HCT116 (cell line): ENCODE data around the gene CDK14. TPM values are rescaled to one million over a fixed set of nuclear protein-coding genes. Genes with fewer than 3 reads are reported as not detected.

Experiments
- ATAC-seq: fragments of 200-7000 bp; cut with Tn5 transposase; 2 replicates; pipeline ENCODE4 v1.9.1; 2020; ENCODE audit warnings: mild to moderate bottlenecking, moderate library complexity
- BruUV-seq: library from RNA; stranded (reverse); fragments of 400-500 nt; replicated peaks from 2 replicates; lab custom pipeline; 2021; lab: Mats Ljungman, UMichigan
- CTCF ChIA-PET: fragments of 300-600 bp; sonication (Branson Sonifier 250); formaldehyde crosslinking; loops from one replicate; lab custom pipeline; 2021; ENCODE audit warnings: antibody characterized with exemption; lab: Charles Lee
- POLR2A ChIA-PET: fragments of 300-600, 350-600 bp; sonication (Branson Sonifier 250); formaldehyde crosslinking; loops from one replicate; lab custom pipeline; 2021; ENCODE audit warnings: antibody characterized with exemption; lab: Charles Lee
- RAD21 ChIA-PET, 2 experiments: fragments of 300-600 bp; sonication (Branson Sonifier 250); formaldehyde crosslinking; loops; one replicate each; lab custom pipeline; 2023; ENCODE audit warnings: low total read pairs in 2 of 2; ENCODE audit not compliant: uncharacterized antibody in 2 of 2, unreplicated experiment in 2 of 2, low non-redundant PET in 1 of 2; lab: Charles Lee
- DNase-seq: peaks from one replicate; pipeline ENCODE4 v3.0.0-alpha.2; 2010; ENCODE audit warnings: low read depth, low spot score
- H2AFZ ChIP-seq: fragments of 200-600 bp; shearing (Covaris generic), sonication (generic); 2 replicates; pipeline ENCODE4 v1.6.1; 2017; ENCODE audit warnings: low read depth, mixed run types, mixed read lengths, antibody characterized with exemption, low read length; ENCODE audit not compliant: poor library complexity, severe bottlenecking
- H3K27ac ChIP-seq: 2 replicates; pipeline ENCODE4 v1.5.1; 2012; ENCODE audit warnings: low read depth, low read length
- H3K27me3 ChIP-seq: fragments of 200-600 bp; sonication (generic); 2 replicates; pipeline ENCODE4 v1.6.1; 2016; ENCODE audit warnings: mixed run types, low read length, mixed read lengths; ENCODE audit not compliant: insufficient read depth
- H3K36me3 ChIP-seq, 2 experiments: fragments of 200-500 bp in 1 of 2; fragments of 200-600 bp in 1 of 2; sonication (Bioruptor generic) in 1 of 2; sonication (generic) in 1 of 2; 2 replicates each; pipeline versions ENCODE4 v1.5.1 to v1.6.1; 2014 to 2016; ENCODE audit warnings: low read length in 2 of 2, inconsistent platforms in 1 of 2, mixed read lengths in 1 of 2, mixed run types in 1 of 2; ENCODE audit not compliant: insufficient read depth in 2 of 2, control insufficient read depth in 1 of 2
- H3K4me1 ChIP-seq, 2 experiments: fragments of 200-600 bp in 1 of 2; sonication (generic) in 1 of 2; 2 replicates each; pipeline versions ENCODE4 v1.5.1 to v1.6.1; 2012 to 2017; ENCODE audit warnings: low read length in 2 of 2, inconsistent platforms in 1 of 2, mild to moderate bottlenecking in 1 of 2, mixed read lengths in 1 of 2, mixed run types in 1 of 2, moderate library complexity in 1 of 2; ENCODE audit not compliant: insufficient read depth in 2 of 2, control insufficient read depth in 1 of 2
- H3K4me2 ChIP-seq: fragments of 200-600 bp; sonication (generic); 2 replicates; pipeline ENCODE4 v1.6.1; 2017; ENCODE audit warnings: mixed run types, low read length, mixed read lengths
- H3K4me3 ChIP-seq, 2 experiments: fragments of 200-600 bp in 1 of 2; sonication (generic) in 1 of 2; replicated peaks in 1 of 2; 2 replicates each; pipeline ENCODE4 v1.5.1; 2011 to 2016; ENCODE audit warnings: low read length in 2 of 2, control low read depth in 1 of 2, low read depth in 1 of 2, mild to moderate bottlenecking in 1 of 2, mixed read lengths in 1 of 2, mixed run types in 1 of 2
- H3K79me2 ChIP-seq: fragments of 200-600 bp; sonication (generic); 2 replicates; pipeline ENCODE4 v1.6.1; 2017; ENCODE audit warnings: mild to moderate bottlenecking, mixed run types, low read length, moderate library complexity, mixed read lengths; ENCODE audit not compliant: insufficient read depth
- H3K9ac ChIP-seq: fragments of 200-600 bp; sonication (generic); 2 replicates; pipeline ENCODE4 v1.6.1; 2016; ENCODE audit warnings: low read length, mixed read lengths
- H3K9me2 ChIP-seq: fragments of 200-600 bp; sonication (generic), shearing (Covaris generic); 2 replicates; pipeline ENCODE4 v1.6.1; 2017; ENCODE audit warnings: mixed run types, mild to moderate bottlenecking, moderate library complexity; ENCODE audit not compliant: insufficient read depth
- H3K9me3 ChIP-seq, 2 experiments: fragments of 200-500 bp in 1 of 2; fragments of 200-600 bp in 1 of 2; sonication (Bioruptor generic) in 1 of 2; sonication (generic) in 1 of 2; 2 replicates each; pipeline ENCODE4 v1.6.1; 2014 to 2017; ENCODE audit warnings: low read length in 2 of 2, mixed read lengths in 2 of 2, inconsistent platforms in 1 of 2, low read depth in 1 of 2, mild to moderate bottlenecking in 1 of 2, mixed run types in 1 of 2, moderate library complexity in 1 of 2; ENCODE audit not compliant: control insufficient read depth in 1 of 2, insufficient read depth in 1 of 2
- H4K20me1 ChIP-seq: fragments of 200-600 bp; sonication (generic), shearing (Covaris generic); 2 replicates; pipeline ENCODE4 v1.6.1; 2017; ENCODE audit warnings: mixed run types, mild to moderate bottlenecking, moderate library complexity; ENCODE audit not compliant: insufficient read depth
- ATF3 ChIP-seq: IDR thresholded peaks from 2 replicates; pipeline ENCODE4 v1.6.1; 2012
- CBX3 ChIP-seq: IDR thresholded peaks from 2 replicates; pipeline ENCODE4 v1.6.1; 2012; ENCODE audit warnings: low read depth
- CTCF ChIP-seq, 3 experiments: fragments of 200-600 bp in 1 of 3; sonication (generic) in 1 of 3; IDR thresholded peaks in 2 of 3; conservative IDR thresholded peaks in 1 of 3; 2 replicates each; pipeline ENCODE4 v1.5.1; 2012 to 2017; ENCODE audit warnings: low read depth in 2 of 3, low read length in 2 of 3, antibody characterized with exemption in 1 of 3, borderline replicate concordance in 1 of 3, control low read depth in 1 of 3, mild to moderate bottlenecking in 1 of 3, mixed read lengths in 1 of 3, mixed run types in 1 of 3, moderate library complexity in 1 of 3; ENCODE audit not compliant: insufficient read depth in 1 of 3
- EGR1 ChIP-seq: IDR thresholded peaks from 2 replicates; pipeline ENCODE4 v1.6.1; 2012; ENCODE audit warnings: low read depth
- EZH2 ChIP-seq: fragments of 200-600 bp; sonication (generic); IDR thresholded peaks from 2 replicates; pipeline ENCODE4 v1.6.1; 2017; ENCODE audit warnings: antibody characterized with exemption, mixed run types
- MAX ChIP-seq: IDR thresholded peaks from 2 replicates; pipeline ENCODE4 v1.6.1; 2012
- POLR2AphosphoS5 ChIP-seq: IDR thresholded peaks from 2 replicates; pipeline ENCODE4 v1.6.1; 2011; ENCODE audit warnings: mild to moderate bottlenecking, low read depth, low read length, moderate library complexity
- RAD21 ChIP-seq: IDR thresholded peaks from 2 replicates; pipeline ENCODE4 v1.6.1; 2012; ENCODE audit warnings: low read depth, mild to moderate bottlenecking
- REST ChIP-seq: IDR thresholded peaks from 2 replicates; pipeline ENCODE4 v1.6.1; 2012; ENCODE audit warnings: low read depth
- SIN3A ChIP-seq: IDR thresholded peaks from 2 replicates; pipeline ENCODE4 v1.6.1; 2012; ENCODE audit warnings: low read depth
- ZBTB33 ChIP-seq: IDR thresholded peaks from 2 replicates; pipeline ENCODE4 v1.6.1; 2011; ENCODE audit warnings: mild to moderate bottlenecking, low read length, moderate library complexity; ENCODE audit not compliant: insufficient replicate concordance; ENCODE audit errors: extremely low read depth
- ZFX ChIP-seq: fragments of 450-650 bp; IDR thresholded peaks from 2 replicates; pipeline ENCODE4 v1.6.1; 2017
- ZNF274 ChIP-seq: fragments of 200-500 bp; sonication (Bioruptor generic); IDR thresholded peaks from 2 replicates; pipeline ENCODE4 v1.6.1; 2014; ENCODE audit warnings: mild to moderate bottlenecking, low read depth, low read length, inconsistent platforms
- intact Hi-C: fragments of 100-400 bp; cut with micrococcal nuclease; formaldehyde crosslinking; loops from 2 replicates; pipeline ENCODE4 v1.10.0; 2022
- total RNA-seq: library from RNA; stranded (reverse); gene quantifications from one replicate; pipeline ENCODE4 v1.2.1, GENCODE V29; 2021; ENCODE audit not compliant: unreplicated experiment

CDK14 gene
- total RNA-seq, 1 experiment from 2014 or later = 10.2 TPM

- CTCF ChIA-PET = no interaction called here
- intact Hi-C loops = no loop called here
- TF ChIP-seq EGR1 = no peak
- no peak for TF ChIP-seq ATF3
- TF ChIP-seq REST = no peak
- TF ChIP-seq CTCF (IDR thresholded peaks at IDR 0.05 in 2 of 3, conservative IDR thresholded peaks at IDR 0.05 in 1 of 3; ENCODE audit: borderline replicate concordance in 1 of 3, insufficient read depth in 1 of 3, low read depth in 2 of 3, low read length in 2 of 3) = no peak
- no peak for TF ChIP-seq POLR2AphosphoS5
- no peak for TF ChIP-seq ZFX
- TF ChIP-seq EZH2 = no peak
- TF ChIP-seq MAX = no peak
- TF ChIP-seq CBX3 = no peak
- TF ChIP-seq ZNF274 = no peak
- TF ChIP-seq SIN3A = no peak
- TF ChIP-seq RAD21 = no peak
- no peak for TF ChIP-seq ZBTB33
- no peak overlapping the region for H3K27ac ChIP-seq
- DNase-seq = no peak
- no peak overlapping the region for H3K4me3 ChIP-seq
- H3K27me3 ChIP-seq = no peaks in the 10 kb centered on the region
- no peaks in the 10 kb centered on the region for H3K79me2 ChIP-seq
- no peak for ATAC-seq
- no peak overlapping the region for H3K4me2 ChIP-seq
- no peaks in the 10 kb centered on the region for H3K9me3 ChIP-seq
- POLR2A ChIA-PET = no interaction called here
- RAD21 ChIA-PET = no interaction called here
- no peaks in the 10 kb centered on the region for H4K20me1 ChIP-seq
- no peaks in the 10 kb centered on the region for H3K36me3 ChIP-seq
- H3K9me2 ChIP-seq = no peaks in the 10 kb centered on the region
- BruUV-seq = no TSS peak
- no peak overlapping the region for H3K9ac ChIP-seq
- H2AFZ ChIP-seq = no peak overlapping the region
- no peaks in the 10 kb centered on the region for H3K4me1 ChIP-seq
Measured at GRCh38 chr7:90569368-90569767, 26.8 kb upstream of the CDK14 start.
